Measurements from ENCODE around the gene SKIDA1.
A peak's percentile ranks its signal among the peaks of the same experiment; 100 is the strongest.

SKIDA1 gene

GRCh38 chr10:21495752-21496342, 29.6 kb downstream of the SKIDA1 start:
- TF ChIP-seq CTCF (conservative IDR thresholded peaks at IDR 0.05): peak; percentile 94
- peak overlapping the region; percentile 74 for H3K27ac ChIP-seq

- peak overlapping the region; percentile 74; the same call in 1 of the 2 replicates for H3K27ac ChIP-seq
Measured at GRCh38 chr10:21495002-21495751, 30.3 kb downstream of the SKIDA1 start.

GRCh38 chr10:21494191-21495001, 31.1 kb downstream of the SKIDA1 start:
- TF ChIP-seq CTCF (conservative IDR thresholded peaks at IDR 0.05): no peak
- H3K27ac ChIP-seq: peak overlapping the region; percentile 18; the same call in 1 of the 2 replicates

More at GRCh38 chr10:21495002-21495751, 30.3 kb downstream of the SKIDA1 start:
- TF ChIP-seq CTCF (conservative IDR thresholded peaks at IDR 0.05): no peak

GRCh38 chr10:21493784-21494183, 31.7 kb downstream of the SKIDA1 start:
- no peak for TF ChIP-seq CTCF (conservative IDR thresholded peaks at IDR 0.05)
- H3K27ac ChIP-seq: no peak overlapping the region

- TF ChIP-seq CTCF (conservative IDR thresholded peaks at IDR 0.05): no peak
- H3K27ac ChIP-seq: no peak overlapping the region
Measured at GRCh38 chr10:21492421-21492820, 33.1 kb downstream of the SKIDA1 start.

GRCh38 chr10:21490711-21491105, 34.8 kb downstream of the SKIDA1 start:
- TF ChIP-seq CTCF (conservative IDR thresholded peaks at IDR 0.05): no peak

More at GRCh38 chr10:21490711-21491105, 34.8 kb downstream of the SKIDA1 start:
- H3K27ac ChIP-seq: no peak overlapping the region

All from VCaP (cell line).